HG03457 (cell line): Measurements from ENCODE around the gene RHBDL3.
"Not testable (repeated sequence)": the region's sequence is repeated elsewhere in the genome, so short reads cannot be mapped to it uniquely, and the experiment has no call there.

Experiments
- ATAC-seq: cut with Tn5 transposase; IDR thresholded peaks from one replicate; pipeline ENCODE4 v1.9.1; 2021; ENCODE audit warnings: moderate number of reproducible peaks; ENCODE audit not compliant: unreplicated experiment

RHBDL3 gene

DNA sequence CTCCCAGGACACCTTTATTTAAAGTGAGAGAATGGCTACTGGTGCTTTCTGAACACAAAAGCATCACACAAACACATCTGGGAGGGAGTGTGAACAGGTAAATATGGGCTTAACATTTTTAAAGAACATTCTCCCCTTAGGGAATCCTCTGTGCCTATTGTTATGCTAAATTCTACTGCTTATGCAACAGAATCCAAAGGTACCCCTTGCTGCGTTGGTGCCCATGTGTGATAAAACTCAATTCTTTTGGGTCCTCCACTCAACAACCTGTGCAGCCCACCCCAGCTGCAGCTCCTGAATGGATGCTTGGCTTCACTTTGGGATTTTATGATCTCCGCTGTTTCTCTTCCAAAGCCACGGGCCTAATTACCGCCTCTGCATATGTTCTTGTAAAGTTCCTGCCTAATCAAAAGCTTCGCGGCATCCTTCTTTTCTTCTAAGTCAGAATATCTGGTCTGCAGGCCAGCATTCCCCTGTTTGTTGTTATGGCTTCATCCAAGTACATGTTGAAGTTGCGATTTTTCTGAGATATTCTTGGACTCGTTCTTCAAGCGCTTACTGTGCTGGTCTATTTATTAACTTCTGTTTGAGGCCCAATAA, 23.9 kb downstream of the RHBDL3 start:
- ATAC-seq: no peak

DNA sequence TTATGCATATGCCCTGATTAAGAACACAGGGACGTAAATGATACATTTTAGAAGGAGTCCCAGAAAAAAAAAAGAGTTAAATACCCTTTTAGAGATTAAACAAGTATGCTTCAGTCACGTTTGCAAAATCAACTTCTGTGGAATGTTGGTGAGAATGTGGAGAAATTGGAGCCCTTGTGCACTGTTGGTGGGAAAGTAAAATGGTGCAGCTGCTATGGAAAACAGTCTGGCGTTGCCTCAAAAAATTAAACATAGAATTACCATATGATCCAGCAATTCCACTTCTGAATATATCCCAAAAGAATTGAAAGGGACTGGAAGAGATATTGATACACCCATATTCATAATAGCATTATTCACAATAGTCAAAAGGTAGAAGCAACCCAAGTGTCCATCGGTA, 26.5 kb downstream of the RHBDL3 start:
- ATAC-seq: no peak

DNA sequence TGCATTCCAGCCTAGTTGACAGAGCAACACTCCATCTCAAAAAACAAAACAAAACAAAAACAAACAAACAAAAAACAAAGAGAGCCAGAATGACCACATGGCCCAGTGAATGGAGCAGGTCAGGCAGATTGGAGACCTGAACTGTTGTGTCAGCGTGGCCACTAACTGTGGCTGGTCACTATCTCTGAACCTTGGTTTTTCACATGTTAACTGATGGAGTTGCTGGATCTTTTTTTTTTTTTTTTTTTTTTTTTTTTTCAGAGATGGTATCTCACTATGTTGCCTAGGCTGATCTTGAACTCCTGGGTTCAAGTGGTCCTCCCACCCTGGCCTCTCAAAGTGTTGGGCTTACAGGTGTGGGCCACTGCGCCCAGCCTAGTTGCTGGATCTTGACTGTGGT, 31.8 kb downstream of the RHBDL3 start:
- no peak for ATAC-seq

DNA sequence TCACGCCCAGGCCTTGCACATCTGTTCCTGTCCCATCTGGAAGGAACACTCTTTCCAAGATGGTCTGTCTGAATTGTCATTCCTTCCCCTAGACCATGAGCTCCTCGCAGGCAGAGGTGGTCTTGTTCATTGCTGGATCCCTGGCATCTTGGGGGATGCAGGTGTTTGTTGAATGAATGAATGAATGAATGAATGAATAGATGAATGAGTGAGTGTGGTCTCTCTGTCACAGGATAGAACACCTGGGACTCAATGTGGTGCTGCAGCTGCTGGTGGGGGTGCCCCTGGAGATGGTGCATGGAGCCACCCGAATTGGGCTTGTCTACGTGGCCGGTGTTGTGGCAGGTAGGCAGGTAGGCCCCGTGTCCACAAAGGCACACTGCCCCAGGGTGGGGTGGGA, 32.2 kb downstream of the RHBDL3 start:
- no peak for ATAC-seq

DNA sequence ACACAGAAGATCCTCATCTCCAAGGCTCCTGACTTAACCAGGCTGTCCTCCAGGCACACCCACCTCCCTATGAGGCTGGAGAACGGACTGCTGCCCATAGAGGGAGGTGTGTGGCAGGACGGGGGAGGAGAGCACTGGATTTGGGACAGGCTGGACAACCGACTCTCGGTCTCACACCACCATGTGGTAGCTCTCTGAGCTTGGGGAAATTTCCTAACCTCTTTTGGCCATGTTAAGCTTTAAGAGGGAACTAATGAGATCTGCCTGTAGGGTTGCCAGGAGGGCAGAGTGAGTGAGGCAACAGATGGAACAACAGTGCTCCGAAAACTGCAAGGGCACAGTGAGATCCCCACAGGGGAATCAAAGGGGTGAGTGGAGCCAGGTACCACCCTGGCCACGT, 32.7 kb downstream of the RHBDL3 start:
- no peak for ATAC-seq

DNA sequence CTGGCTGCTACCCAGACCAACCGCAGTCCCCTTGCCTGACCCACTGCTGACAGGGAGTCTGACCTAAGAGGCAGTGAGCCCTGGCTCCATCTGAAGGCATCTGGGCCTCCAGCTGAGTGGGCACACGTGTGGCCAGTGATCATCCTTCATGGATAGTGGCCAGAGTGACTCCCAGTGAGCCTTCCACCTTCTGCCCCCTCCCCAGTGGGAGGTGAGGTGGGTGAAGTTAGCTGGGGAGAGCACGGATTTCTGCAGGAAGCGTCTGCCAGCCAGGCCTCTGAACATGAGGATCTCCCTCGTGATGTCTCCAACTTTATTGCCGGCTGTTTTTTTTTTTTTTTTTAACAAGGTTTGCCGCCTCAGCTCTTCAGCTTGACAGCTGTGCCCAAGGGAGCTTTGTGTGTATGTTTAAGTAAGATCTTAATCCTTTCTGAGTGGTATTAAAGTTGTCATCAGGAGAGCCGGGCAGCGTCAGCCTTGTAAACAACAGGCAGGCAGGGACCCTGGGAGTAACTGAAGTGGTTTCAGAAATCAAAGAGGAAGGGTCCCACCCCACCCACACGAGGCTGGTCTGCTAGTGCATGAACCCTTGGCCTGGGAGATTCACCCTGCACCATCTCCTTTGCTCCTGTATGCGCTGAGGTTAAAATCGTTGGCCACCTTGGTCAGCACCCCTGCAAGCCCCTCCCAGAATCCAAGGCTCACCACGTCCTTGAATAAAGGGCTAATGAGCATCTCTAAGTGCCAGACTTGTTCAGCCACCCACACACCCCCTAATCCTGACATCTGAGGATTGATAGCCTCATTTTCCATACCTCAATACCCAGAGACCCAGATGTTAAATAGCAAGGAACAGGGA, 33.3 kb downstream of the RHBDL3 start:
- no peak for ATAC-seq

DNA sequence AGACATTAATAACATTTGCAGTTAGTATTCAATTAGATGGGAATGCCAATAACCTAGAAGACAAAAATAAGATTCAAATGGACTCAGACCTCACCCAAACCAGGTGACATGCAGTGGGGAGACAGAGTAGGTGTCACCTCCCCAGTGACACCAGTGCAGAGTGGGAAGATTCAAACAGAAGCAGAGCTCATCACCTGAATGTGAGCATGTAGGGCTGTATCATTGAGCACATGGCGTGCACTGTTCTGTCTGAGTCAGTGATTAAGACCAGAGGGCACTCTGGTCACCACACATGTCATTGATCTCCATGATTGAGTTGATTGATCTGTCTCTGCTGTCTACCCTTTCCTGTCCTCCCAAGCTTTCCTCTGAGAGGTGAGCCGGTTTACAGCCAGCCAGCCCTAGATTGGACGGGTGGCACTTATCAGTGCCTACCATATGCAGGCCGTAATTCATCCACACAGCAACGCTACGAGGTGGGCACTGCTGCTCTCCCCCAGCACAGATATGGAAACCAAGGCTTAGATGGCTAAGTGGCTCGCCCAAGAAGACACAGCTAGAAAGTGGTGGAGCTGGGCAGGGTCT, 34.0 kb downstream of the RHBDL3 start:
- no peak for ATAC-seq

DNA sequence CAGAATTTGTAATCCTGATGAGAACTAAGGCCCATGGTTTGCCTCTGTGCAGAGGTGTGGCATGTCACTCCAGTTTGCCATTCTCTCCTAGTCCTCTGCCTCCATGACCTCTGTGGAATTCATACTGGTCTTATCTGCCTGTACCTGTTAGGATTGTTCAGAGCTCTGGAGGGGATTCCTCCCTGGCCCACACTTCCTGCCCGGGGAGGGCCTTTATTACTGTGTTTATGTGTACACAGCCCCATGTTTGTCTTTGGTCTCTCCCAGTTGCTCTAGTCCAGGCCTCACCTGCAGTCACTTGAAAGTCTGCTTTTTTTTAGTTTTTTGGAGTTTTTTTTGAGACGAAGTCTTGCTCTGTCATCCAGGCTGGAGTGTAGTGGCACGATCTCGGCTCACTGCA, 36.4 kb downstream of the RHBDL3 start:
- ATAC-seq: no peak

DNA sequence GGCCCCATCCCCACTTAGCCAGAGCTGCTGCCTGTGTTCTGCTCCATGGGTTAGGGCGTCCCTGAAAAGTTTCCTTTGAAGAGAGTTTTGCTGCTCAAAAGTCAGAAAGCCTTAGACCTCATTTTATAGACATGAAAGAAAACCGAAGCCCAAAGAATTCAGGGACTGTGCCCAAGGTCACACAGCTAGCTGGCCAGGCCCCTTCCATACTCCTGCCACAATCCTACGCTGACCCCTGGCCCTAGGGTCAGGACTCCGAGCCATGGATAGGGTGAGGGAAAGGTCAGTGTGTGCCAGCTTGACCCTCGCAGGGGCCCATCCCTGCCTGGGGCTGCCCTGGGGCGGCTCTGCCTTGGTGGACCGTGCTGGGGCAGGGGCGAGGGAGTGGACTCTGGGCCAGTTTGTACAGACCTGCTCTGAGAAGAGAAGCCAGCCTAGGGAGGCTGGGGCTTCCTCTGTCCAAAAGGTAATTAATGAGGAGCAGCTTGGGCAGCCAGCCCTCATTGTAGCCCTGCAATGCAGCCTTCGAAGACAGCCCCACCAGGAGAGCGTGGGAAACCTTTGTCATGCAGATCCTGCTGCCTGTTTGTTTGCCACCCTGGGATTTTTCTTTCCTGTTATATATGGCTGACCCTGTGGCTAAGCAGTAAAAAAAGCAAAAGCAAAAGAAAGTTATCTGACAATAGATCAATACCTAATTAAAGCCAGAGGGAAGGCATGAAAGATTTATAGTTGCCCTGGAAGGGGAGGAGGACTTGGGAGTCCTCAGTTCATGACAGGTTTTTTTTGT, 37.4 kb downstream of the RHBDL3 start:
- no peak for ATAC-seq

DNA sequence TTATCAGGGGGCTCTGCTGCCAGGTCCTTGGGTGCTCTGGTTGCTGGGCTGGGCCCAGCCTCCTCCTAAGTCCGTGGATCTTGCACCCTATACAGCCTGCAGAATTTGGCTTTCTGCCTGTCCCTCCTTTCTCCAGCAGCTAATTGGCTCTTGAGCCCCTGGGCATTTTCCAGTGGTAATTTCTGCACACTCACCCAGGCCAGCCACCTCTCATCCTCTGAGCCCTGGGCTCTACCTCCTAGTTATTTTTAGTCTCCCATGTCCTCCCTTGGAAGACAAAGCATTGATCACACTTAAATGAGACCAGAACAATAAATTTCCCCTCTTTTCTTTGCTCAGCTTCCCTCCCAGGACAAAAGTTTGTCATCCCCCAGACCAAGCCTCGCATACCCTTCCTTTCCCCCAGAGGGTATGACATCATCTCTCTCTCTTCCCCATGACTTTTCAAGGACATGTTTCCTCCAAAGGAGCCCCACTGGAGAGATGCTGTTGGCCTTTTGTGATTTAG, 38.2 kb downstream of the RHBDL3 start:
- ATAC-seq: no peak

DNA sequence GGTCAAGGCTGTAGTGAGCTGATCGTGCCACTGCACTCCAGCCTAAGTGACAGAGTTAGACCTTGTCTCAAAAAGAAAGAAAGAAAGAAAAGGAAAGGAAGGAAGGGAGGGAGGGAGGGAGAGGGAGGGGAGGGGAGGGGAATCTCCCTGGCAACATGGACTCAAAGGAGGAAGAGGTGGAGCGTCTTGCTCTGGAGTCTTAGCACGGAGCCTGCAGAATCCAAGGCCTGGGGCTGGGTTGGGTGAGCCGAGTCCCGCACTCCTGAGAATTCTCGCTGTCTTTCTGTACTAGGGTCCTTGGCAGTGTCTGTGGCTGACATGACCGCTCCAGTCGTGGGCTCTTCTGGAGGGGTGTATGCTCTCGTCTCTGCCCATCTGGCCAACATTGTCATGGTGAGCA, 39.4 kb downstream of the RHBDL3 start:
- ATAC-seq: no peak

DNA sequence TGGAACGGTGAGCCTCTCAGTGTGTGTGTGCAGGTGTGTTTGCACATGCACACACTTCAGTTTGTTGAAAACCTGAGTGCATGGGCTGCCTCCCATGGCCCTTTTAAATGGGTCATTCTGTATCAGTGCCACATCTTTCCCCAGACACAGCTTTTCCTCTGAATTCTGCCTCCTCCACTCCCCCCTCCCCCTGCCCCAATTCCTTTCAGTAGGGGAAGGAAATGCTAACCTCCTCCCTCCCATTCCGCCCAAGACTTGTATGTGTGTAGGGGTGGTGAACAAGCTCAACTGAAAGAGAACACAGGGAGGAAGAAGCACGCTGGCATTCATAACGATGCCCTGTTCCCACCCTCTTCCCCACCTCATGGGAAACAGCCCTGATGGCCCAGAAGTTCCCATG, 42.0 kb downstream of the RHBDL3 start:
- ATAC-seq: no peak

DNA sequence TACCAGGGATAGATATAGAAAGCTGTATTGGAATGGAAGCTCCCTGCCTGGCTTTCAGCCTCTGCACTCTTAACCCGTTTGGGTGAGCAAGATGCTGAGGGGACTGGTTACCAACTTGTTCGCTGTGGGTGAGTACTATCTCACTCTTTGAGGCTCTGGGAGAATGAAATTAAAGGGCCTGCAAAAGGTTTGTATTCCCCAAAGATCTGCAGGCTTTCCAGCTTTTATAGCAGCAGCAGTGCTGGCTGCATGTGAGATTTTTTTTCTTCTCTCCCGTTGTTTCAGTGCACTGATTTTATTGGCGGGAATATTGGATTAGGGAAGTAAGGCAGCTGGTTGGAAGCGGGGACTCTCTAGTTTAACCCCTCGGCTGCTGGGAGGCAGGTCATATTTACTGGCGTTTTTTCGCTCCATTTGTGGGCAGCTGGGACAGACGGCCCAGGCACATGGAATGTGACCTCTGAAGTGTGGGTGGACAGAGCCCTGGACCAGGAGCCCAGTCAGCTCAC, 45.5 kb downstream of the RHBDL3 start:
- no peak for ATAC-seq

DNA sequence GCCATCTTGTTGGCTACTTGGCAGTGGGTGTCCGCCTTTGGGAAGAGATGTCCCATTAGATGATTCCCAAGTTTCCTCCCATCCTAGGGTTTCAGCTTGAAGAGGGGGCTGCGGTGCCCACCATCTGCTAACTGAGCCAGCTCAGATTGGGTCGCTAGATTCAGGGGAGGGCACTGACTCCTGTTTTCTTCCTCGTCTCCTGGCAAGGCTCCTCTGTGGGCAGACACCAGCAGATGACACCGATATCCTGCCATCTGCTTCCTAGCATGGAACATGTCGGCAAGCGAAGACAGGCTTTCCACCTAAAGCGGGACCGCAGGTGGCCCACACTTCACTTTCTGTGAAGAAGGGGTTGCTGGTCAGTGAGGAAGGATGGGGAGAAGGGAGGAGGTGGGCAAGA, 49.0 kb downstream of the RHBDL3 start:
- no peak for ATAC-seq

DNA sequence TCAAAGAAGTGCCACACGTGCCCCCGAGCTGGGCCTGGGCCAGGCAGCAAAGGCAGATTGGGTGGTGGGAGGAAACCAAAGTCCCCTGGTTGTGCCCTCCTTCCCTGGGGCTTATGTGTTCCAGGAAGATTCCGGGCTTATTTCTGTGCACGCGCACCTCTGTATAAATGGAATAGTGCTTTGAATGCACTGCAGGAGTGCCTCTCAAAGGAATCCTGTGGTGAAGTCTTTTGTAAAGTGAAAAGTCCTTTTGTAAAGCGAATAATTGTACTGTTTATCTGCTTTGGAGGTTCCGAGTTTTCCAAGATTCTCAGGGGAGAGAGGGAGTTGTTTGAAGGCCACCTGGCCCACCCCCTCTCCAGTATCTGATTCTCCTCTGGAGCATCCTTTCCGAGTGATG, 49.5 kb downstream of the RHBDL3 start:
- no peak for ATAC-seq

DNA sequence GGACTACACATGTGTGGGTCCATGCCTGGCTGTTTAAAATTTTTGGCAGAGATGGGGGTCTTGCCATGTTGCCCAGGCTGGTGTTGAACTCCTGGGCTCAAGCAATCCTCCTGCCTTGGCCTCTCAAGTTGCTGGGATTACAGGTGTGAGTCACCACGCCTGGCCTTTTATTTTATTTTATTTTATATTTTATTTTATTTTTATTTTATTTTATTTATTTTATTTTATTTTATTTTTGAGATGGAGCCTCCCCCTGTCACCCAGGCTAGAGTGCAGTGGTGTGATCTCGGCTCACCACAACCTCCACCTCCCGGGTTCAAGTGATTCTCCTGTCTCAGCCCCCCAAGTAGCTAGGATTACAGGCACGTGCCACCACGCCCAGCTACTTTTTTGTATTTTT, 51.0 kb downstream of the RHBDL3 start:
- ATAC-seq: not testable (repeated sequence)

DNA sequence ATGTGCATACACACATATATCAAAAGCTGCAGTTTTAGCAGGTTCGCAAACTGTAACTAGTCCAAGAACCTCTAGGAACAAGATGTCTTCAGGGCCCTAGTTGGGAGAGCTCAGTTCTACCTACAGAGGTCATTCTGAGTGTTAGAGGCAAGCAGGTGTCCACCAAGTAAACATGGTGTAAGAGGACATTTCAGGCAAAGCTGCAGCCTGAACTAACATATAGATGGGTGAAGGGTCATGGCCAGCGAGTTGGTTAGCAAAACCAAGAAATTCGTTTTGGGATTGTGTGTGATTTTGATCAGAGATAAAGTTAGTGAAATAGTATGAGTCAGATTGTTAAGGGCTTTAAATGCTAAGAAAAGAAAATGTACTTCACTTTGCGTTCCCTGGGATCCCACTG, 51.7 kb downstream of the RHBDL3 start:
- no peak for ATAC-seq

DNA sequence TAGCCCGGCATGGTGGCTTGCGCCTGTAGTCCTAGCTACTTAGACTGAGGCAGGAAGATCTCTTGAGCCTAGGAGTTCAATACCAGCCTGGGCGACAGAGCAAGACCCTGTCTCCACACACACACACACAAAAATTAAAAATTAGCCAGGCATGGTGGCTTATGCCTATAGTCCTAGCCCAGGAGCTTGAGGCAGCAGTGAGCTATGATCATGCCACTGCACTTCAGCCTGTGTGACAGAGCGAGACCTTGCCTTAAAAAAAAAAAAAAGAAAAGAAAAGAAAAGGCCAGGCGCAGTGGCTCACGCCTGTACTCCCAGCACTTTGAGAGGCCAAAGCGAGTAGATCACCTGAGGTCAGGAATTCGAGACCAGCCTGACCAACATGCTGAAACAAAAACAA, 52.4 kb downstream of the RHBDL3 start:
- no peak for ATAC-seq

DNA sequence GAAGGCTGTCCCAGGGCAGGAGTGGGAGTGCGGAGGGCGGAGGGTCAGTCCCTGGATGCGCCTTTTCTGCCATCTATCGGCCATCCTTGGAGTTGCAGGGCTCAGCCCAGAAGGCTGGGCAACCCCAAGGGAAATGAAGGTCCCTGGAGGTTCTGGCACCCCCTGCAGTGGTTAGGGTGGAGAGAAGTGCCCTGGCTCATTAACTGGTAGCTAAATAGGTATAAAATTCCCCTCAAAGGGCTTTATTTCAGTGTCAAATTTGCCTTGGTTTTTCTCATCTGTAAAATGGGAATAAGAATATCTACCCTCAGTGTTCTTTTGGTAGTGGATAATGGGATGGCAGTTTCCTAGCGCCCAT, 53.9 kb downstream of the RHBDL3 start:
- no peak for ATAC-seq

DNA sequence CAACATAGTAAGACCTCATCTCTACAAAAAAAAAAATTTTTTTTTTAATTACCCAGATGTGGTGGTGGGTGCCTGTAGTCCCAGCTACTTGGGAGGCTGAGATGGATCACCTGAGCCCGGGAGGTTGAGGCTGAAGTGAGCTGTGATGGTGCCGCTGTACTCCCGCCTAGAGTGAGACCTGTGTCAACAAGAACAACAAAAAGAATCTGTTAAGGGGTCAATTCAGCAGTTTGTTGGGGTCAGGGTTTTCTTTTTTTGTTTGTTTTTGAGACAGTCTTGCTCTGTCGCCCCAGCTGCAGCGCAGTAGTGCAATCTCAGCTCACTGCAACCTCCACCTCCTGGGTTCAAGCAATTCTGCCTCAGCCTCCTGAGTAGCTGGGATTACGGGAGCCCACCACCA, 54.4 kb downstream of the RHBDL3 start:
- not testable (repeated sequence) for ATAC-seq

DNA sequence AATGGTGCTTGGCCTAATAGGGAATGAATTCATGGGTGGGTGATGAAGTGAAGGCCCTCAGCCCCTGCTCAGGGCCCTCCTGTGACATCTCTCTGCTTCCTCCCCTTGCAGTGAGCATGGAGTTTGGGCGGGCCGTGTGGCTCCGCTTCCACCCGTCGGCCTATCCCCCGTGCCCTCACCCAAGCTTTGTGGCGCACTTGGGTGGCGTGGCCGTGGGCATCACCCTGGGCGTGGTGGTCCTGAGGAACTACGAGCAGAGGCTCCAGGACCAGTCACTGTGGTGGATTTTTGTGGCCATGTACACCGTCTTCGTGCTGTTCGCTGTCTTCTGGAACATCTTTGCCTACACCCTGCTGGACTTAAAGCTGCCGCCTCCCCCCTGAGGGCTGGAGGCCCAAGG, 55.2 kb downstream of the RHBDL3 start:
- ATAC-seq: no peak
